GM19193 (cell line): ENCODE data around the gene RPS6KA1.

ENCODE experiments used
- POLR2A ChIP-seq: IDR thresholded peaks from 4 replicates; pipeline ENCODE4 v1.6.1; 2011; ENCODE audit not compliant: insufficient read depth, insufficient read length; ENCODE audit errors: extremely low read depth

RPS6KA1 gene

GRCh38 chr1:26574018-26574417, 44.5 kb downstream of the RPS6KA1 start:
- no peak for TF ChIP-seq POLR2A

DNA sequence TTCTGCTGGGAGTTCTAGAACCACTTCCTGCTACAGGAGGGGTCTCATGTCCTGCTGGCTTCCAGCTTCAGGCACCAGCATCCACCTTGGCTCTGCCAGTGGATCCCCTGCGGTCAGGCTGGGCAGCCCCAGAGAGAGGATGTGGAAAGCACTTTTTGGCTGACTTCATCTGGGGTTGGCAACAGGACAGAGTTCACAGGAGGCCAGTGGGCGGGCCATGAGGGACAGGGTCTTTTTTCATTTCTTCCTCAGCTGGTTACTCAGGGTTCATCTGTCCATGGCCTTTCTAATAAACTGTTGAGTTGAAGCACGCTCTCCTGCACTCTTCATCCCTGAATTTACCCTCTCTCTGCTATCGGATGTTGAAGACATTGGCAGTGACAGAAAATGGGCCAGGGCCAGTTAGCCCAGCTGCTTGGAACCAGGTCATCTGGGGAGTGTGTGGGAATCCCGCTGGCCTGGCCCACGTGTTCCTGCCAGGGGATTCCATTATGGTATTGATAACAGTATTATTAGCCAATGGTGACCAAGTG, 45.2 kb downstream of the RPS6KA1 start:
- no peak for TF ChIP-seq POLR2A

DNA sequence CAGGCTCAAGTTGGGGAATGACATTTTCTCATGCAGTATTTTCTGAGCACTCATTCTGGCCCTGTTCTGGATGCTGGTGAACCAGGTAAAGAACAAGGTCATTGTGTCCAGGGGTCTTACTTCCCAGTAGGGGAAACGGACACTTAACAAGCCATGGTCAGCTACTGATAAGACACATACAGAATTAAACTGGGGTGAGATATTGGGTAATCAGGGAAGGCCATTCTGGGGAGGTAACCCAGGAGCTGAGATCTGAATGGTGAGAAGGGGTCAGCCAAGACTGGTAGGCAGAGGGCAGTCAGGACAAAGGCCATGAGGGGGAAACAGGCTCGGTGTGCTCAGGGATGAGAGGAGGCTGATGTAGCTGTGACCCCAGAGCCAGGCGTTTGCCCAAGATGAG, 45.8 kb downstream of the RPS6KA1 start:
- no peak for TF ChIP-seq POLR2A

GRCh38 chr1:26578167-26578566, 48.6 kb downstream of the RPS6KA1 start:
- no peak for TF ChIP-seq POLR2A

- TF ChIP-seq POLR2A = no peak
Observed at GRCh38 chr1:26579681-26580111, 50.1 kb downstream of the RPS6KA1 start.

GRCh38 chr1:26580116-26580515, 50.6 kb downstream of the RPS6KA1 start:
- no peak for TF ChIP-seq POLR2A

- TF ChIP-seq POLR2A = no peak
Observed at GRCh38 chr1:26581287-26581651, 51.7 kb downstream of the RPS6KA1 start.

DNA sequence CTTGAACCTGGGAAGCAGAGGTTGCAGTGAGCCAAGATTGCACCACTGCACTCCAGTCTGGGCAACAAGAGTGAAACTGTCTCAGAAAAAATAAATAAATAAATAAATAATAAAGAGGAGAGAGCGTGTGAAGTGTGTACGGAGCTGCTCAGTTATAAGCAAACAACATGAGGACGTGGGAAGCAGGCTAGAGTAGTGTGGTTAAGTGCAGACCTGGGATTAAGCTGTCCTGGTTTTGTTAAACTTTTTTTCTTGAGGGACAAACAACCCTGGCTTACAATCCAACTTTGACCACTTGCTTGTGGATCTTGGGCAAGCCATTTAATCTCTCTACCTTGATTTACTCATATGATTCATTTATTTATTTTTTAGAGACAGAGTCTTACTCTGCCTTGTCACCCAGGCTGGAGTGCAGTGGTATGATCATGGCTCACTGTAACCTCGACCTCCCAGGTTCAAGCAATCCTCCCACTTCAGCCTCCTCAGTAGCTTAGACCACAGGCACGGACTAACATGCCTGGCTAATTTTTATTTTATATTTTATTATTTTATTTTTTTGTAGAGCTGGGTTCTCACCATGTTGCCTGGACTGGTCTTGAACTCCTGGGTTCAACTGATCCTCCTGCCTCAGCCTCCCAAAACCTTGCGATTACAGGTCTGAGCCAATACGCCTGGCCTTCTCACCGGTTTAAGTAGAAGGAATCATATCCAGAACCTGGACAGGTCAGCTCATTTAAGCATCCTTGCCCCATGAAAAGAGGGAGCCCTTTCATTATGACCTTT, 52.7 kb downstream of the RPS6KA1 start:
- TF ChIP-seq POLR2A = no peak

GRCh38 chr1:26582836-26583460, 53.4 kb downstream of the RPS6KA1 start:
- TF ChIP-seq POLR2A = no peak

DNA sequence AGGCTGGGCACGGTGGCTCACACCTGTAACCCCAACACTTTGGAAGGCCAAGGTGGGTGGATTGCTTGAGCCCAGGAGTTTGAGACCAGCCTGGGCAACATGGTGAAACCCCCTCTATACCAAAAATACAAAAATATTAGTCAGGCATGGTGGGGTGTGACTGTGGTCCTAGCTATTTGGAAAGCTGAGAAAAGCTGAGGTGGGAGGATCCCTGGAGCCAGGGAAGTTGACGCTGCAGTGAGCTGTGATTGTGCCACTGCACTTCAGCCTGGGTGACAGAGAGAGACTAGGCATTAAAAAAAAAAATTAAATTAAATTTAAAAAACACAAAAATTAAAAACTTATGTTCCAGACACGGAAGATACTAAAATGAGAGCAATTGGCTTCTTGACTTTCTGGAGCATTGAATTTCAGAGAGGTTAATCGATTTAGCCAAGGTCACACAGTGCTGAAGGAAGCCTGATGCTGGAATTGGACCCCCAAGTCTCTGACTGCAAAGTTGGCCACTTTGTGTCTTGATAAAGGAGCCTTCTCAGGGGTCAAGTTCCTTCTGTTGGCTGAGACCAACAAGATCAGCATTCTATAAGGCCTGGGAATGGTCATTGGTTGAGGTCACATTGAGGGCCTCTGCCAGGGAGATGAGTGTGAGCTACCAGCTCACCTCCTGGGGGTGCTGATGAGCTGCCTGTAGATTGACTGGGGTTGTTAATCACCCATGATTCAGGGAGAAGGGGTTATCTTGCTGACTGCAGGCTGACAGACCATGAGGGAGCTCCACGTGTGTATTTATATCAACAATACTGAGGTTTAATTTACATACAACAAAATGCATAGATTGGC, 54.3 kb downstream of the RPS6KA1 start:
- TF ChIP-seq POLR2A = no peak

DNA sequence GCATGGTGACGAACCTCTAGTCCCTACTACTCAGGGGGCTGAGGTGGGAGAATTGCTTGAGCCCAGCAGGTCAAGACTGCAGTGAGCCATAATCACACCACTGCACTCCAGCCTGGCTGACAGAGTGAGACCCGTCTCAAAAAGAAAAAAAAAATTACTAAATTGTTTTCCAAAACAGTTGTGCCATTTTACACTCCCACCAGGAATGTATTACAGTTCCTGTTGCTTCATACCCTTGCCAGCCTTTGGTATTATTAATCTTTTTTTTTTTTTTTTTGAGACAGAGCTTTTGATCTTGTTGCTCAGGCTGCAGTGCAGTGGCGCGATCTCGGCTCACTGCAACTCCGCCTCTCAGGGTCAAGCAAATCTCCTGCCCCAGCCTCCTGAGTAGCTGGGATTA, 55.9 kb downstream of the RPS6KA1 start:
- no peak for TF ChIP-seq POLR2A

GRCh38 chr1:26593385-26593784, 63.8 kb downstream of the RPS6KA1 start:
- no peak for TF ChIP-seq POLR2A

DNA sequence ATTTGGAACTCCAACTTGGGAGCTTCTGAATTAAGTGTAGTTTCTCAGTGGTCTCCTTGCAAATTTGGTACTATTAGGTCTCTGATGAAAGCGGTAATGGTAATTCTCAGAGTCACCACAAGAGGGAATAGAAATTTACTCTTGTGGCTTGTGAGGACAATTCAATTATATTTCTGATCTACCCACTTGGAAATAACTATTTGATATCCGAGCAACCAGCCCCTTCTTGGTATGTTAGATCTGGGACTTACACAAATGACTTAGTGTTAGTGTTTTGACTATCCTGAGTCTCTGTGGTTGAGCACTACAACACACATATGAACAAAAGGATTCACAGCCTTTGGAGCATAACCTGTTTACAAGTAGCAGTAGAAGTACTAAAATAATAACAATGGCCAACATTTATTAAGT, 68.1 kb downstream of the RPS6KA1 start:
- TF ChIP-seq POLR2A = no peak

DNA sequence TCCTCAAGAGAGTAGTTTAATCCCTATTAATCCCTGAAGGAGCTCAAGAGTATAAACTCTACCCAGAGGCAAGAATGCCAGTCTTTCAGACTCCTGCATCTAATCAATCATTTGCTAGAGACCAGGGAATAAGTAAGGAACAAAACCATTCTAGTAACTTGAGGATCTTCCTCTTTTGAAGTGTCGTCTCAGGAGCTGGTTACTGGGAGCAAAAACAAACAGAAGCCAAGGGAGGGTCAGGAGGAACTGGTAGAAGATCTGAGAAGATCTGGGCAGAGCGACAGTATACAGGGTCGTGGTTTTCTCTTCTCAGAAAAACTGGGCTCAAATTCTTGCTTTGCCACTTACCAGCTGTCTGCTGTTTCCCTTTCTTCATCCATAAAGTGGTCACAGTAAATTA, 69.3 kb downstream of the RPS6KA1 start:
- no peak for TF ChIP-seq POLR2A

DNA sequence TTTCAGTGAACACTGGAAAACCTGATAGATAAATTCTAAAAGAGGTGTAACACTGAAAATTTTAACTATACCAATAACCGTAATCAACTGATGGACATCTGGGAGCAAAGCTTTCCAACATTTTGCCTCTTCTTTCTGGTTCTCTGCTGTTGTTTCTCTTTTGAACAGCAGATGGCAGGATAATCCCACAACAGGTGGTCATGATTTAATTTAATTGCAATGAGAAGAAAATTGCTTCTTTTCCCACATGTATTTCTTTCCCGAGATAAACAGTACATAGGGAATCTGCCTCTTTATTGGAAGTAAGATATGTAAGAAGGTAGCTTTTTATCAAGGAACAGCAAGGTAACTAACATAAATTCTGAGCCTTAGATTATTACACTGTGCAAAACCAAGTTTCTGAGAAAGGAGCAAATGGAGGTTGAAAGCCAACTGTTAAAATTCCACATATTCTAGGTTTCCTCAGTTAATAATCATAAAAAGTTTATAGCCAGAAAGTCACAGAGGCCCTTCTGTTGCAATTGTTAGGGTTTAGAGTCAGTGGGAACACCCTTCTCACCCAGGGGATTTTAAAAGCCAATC, 72.9 kb downstream of the RPS6KA1 start:
- TF ChIP-seq POLR2A = no peak

DNA sequence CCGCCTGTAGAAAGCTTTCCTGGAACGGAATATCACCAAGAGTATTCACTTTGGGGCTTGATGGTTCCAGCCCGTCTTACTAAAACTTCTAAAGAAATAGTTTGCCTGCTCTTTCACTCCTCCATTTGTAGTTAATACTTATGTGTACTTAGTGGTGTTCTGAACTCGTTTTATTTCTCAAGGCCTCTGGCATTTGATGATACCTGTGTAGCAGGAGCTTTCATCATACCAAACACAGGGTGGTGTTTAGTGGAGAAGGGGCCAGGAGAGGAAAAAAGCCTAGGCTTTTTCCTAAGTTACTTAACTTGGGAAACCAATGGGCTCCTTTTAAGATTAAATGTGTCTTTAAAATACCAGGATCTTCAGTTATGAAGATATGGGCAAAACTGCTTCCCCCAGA, 74.3 kb downstream of the RPS6KA1 start:
- TF ChIP-seq POLR2A = no peak

DNA sequence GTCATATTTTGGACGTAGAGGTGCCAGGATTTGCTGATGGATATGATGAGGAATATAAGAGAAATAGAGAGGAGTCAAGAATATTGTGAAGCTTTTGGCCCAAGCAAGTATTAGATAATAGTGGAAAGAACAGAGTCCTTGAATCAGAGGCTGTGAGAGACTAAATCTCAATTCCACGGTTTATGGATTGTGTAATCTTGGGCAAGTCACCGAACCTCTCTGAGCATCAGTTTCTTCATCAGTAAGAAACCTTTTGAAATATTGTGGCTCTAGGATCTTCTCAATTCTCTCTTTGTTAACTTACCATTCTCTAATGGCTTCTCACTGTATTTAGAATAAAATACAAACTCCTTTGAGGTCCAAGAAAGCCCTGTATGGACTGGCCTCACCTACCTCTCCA, 77.6 kb downstream of the RPS6KA1 start:
- no peak for TF ChIP-seq POLR2A
